PFSK-1 (cell line): ENCODE results near the gene SMIM27. TPM values are rescaled to one million over a fixed set of nuclear protein-coding genes. Genes with fewer than 3 reads are reported as not detected.

Source experiments
- FOXP2 ChIP-seq: optimal IDR thresholded peaks from 2 replicates; pipeline ENCODE3; 2011; ENCODE audit warnings: borderline replicate concordance, control low read depth, inconsistent platforms; ENCODE audit not compliant: insufficient read depth; ENCODE audit errors: extremely low read length, extremely low read depth
- POLR2AphosphoS5 ChIP-seq: IDR thresholded peaks from 2 replicates; pipeline ENCODE4 v1.6.1; 2012; ENCODE audit warnings: low read depth, mild to moderate bottlenecking, control low read depth, low read length, moderate library complexity
- SIN3A ChIP-seq: IDR thresholded peaks from 2 replicates; pipeline ENCODE4 v1.6.1; 2012; ENCODE audit warnings: mild to moderate bottlenecking, low read length, moderate library complexity, borderline replicate concordance; ENCODE audit not compliant: insufficient read depth
- TAF1 ChIP-seq: IDR thresholded peaks from 2 replicates; pipeline ENCODE4 v1.6.1; 2012; ENCODE audit warnings: low read length, control low read depth, borderline replicate concordance; ENCODE audit not compliant: insufficient read depth
- polyA plus RNA-seq: library from polyadenylated mRNA; unstranded; fragments of >200 nt; gene quantifications from one replicate; pipeline ENCODE4 v1.2.1, GENCODE V29; 2012; ENCODE audit warnings: low read depth, missing spikeins; ENCODE audit not compliant: insufficient read length
- TF ChIP-seq, protein P1 (sequence below), 2 experiments: IDR thresholded peaks; 2 replicates each; pipeline versions ENCODE4 v1.6.1 to v1.8.0; 2011 to 2012; ENCODE audit warnings: low read depth in 2 of 2, low read length in 2 of 2, control low read depth in 1 of 2, inconsistent platforms in 1 of 2, mild to moderate bottlenecking in 1 of 2, moderate library complexity in 1 of 2; ENCODE audit not compliant: insufficient read depth in 1 of 2

SMIM27 gene, protein sequence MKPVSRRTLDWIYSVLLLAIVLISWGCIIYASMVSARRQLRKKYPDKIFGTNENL
- 7.6 TPM for polyA plus RNA-seq

DNA sequence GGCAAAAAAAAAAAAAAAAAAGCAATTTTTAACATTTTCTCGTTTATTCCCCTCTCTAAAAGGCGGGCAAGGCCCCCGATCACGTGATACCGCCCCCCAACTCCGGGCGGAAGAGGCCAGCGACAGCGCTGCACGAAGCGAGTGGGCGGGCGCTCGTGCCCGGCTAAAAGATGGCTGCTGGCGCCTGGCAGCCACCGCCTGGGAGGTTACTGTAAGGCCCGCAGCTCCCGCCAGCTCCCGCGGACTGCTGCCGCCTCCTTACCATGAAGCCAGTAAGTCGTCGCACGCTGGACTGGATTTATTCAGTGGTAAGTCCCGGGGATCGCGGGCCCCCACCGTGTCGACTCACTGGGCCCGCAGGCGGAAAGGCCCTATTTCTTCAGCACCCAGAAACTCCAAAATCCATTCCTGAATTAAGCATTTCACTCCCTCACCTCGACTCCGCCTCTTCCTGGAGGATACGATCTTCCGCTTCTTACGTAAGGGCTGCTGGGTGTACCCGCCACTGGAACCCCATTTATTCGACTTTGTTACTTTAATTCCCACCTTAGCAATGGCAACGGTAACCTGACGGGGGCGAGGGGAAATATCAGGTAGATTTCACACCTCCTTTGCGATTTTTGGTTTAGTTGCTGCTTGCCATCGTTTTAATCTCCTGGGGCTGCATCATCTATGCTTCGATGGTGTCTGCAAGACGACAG is at the start of gene SMIM27, which contains the start of gene TOPORS:
Gene SMIM27, plus strand, starts transcription at position 156 of the 701 bp plus-strand sequence. Its CDS starts 108 bp downstream, at position 264.
Gene TOPORS, minus strand, starts transcription at position 415 of the 701 bp plus-strand sequence. Its CDS starts 150 bp downstream, at position 265.
- TF ChIP-seq POLR2AphosphoS5 (peak; percentile 79), FOXP2 (no peak), SIN3A (peak; percentile 56; the same call in 1 of the 2 replicates), TAF1 (peak; percentile 95)
- TF ChIP-seq, protein P1, sequence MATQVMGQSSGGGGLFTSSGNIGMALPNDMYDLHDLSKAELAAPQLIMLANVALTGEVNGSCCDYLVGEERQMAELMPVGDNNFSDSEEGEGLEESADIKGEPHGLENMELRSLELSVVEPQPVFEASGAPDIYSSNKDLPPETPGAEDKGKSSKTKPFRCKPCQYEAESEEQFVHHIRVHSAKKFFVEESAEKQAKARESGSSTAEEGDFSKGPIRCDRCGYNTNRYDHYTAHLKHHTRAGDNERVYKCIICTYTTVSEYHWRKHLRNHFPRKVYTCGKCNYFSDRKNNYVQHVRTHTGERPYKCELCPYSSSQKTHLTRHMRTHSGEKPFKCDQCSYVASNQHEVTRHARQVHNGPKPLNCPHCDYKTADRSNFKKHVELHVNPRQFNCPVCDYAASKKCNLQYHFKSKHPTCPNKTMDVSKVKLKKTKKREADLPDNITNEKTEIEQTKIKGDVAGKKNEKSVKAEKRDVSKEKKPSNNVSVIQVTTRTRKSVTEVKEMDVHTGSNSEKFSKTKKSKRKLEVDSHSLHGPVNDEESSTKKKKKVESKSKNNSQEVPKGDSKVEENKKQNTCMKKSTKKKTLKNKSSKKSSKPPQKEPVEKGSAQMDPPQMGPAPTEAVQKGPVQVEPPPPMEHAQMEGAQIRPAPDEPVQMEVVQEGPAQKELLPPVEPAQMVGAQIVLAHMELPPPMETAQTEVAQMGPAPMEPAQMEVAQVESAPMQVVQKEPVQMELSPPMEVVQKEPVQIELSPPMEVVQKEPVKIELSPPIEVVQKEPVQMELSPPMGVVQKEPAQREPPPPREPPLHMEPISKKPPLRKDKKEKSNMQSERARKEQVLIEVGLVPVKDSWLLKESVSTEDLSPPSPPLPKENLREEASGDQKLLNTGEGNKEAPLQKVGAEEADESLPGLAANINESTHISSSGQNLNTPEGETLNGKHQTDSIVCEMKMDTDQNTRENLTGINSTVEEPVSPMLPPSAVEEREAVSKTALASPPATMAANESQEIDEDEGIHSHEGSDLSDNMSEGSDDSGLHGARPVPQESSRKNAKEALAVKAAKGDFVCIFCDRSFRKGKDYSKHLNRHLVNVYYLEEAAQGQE (IDR thresholded peaks at IDR 0.05; ENCODE audit: insufficient read depth in 1 of 2, low read depth in 2 of 2, low read length in 2 of 2), result peak; percentile 10 to 17; a peak in 1 of 4 replicates

DNA sequence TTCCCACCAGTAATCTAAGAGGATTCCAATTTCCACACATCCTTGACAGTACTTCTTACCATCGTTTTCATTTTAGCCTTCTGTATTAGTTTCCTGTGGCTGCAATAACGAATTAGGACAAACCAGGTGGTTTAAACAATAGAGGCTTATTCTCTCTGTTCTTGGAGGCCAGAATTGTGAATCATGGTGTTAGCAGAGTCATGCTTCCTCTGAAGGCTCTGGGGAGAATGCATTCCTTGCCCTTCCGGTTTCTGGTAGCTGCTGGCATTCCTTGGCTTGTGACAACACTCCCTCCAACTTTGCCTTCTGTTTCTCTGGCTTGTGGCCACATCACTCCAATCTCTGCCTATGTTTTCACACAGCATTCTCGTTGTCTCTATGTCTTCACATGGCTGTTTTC is 49.7 kb upstream of the SMIM27 start:
- peak; percentile 39; the same call in 1 of the 2 replicates for TF ChIP-seq SIN3A
- TF ChIP-seq FOXP2, result no peak

DNA sequence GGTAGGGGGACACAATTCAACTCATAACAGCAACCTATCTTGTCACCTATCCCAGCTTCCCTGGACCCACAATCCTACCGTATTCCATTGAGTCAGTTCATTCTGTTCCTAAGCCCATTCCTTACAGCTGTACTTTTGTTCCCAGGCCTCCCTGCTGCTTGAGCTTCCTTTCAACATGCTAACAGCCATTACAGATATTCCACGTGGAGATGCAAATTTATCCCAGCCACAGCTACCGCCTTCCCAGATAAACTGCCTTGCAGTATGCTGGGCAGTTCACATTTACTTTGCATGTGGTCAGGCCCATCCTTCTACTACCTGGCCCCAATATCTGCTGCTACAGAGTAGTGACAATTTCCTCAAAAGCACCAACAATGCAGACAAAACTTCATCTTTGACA is 49.1 kb upstream of the SMIM27 start:
- no peak for TF ChIP-seq FOXP2
- TF ChIP-seq POLR2AphosphoS5, result no peak
- TF ChIP-seq, protein P1 (IDR thresholded peaks at IDR 0.05; ENCODE audit: insufficient read depth in 1 of 2, low read depth in 2 of 2, low read length in 2 of 2), result no peak
- no peak for TF ChIP-seq TAF1
- TF ChIP-seq SIN3A, result no peak

DNA sequence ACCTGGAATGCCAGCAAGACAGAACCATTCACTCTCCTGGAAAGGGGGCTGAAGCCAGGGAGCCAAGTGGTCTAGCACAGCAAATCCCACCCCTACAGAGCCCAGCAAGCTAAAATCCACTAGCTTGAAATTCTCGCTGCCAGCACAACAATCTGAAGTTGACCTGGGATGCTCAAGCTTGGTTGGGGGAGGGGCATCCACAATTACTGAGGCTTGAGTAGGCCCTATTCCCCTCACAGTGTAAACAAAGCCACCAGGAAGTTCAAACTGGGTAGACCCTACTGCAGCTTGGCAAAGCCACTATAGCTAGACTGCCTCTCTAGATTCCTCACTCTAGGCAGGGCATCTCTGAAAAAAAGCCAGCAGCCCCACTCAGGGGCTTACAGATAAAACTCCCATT is 43.4 kb upstream of the SMIM27 start:
- TF ChIP-seq, protein P1 (IDR thresholded peaks at IDR 0.05; ENCODE audit: insufficient read depth in 1 of 2, low read depth in 2 of 2, low read length in 2 of 2), result no peak
- TF ChIP-seq TAF1, result no peak
- TF ChIP-seq SIN3A, result no peak

DNA sequence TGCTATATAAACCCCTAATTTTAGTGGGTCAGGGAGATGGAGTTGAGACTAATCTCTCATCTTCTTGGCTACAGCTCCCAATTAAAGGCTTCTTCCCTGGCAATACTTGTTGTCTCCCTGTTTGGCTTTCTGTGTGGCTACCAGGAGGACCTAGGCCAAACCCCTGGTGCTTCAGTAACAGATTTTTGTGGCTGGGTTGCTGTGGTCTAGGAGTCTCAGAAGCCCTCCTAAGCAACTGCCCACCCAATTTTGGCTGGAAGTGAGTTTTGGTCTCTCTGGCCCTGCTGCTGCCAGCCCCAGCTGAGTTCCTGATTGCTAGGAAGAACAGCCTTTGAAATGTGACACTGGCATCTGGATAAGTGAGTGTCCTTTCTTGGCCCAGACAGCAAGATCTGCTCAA is 35.9 kb upstream of the SMIM27 start:
- TF ChIP-seq TAF1, result no peak
- TF ChIP-seq POLR2AphosphoS5, result no peak
- TF ChIP-seq FOXP2, result no peak
- TF ChIP-seq, protein P1 (IDR thresholded peaks at IDR 0.05; ENCODE audit: insufficient read depth in 1 of 2, low read depth in 2 of 2, low read length in 2 of 2), result no peak
- TF ChIP-seq SIN3A, result no peak
